Epithelial cell of esophagus (primary cell): Measurements from ENCODE around the gene CGB7.
"Not testable (repeated sequence)": the region's sequence is repeated elsewhere in the genome, so short reads cannot be mapped to it uniquely, and the experiment has no call there.

ENCODE experiments used
- DNase-seq: peaks from one replicate; pipeline ENCODE4 v3.0.0; 2010; ENCODE audit warnings: low read depth
- H3K4me3 ChIP-seq: 2 replicates; pipeline ENCODE4 v1.5.1; 2011; ENCODE audit warnings: mild to moderate bottlenecking, low read length, control low read depth
- CTCF ChIP-seq: IDR thresholded peaks from 2 replicates; pipeline ENCODE4 v1.5.1; 2011; ENCODE audit warnings: low read depth, mild to moderate bottlenecking, low read length, control low read depth, inconsistent platforms; ENCODE audit not compliant: insufficient read depth; ENCODE audit errors: missing control alignments

Gene CGB7

DNA sequence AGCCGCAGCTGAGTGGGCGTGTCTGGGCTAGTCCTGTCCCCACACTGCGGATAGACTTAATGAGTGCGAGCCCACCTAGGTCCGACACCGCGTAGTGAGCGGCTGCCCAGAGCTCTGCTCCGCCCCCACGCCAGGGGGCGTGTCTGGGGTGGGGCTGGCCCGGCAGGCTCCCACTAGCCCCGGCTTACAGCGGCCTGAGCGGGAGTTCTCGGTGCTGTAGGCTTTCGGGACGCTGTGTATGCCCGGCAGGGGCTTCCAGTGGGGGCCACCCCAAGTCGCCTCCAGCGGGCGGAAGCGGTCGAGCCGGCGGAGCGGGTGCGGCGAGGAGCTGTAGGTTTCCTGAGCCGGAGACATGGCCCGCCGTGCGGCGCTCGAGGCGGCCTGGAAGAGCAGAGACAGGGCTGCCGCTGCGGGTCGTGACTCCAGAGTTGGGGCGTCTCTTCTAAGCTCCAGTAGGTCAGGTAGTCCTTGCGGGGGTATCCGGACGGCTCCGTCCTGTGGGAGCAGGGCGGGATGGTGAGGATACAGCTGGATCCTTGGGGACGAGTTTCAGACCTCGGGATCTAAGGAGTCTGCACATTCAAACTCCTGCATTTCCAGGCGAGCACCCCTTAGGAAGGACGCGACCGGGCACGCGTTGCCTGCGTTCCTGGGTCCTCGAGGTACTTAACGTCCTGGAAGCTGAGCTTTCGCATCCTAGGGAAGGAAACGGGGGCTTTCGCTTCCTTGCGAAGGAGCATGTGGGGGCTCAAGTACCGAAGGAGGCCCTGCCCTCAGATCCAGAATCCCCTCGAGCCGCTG, 1.2 kb downstream of the CGB7 start:
- TF ChIP-seq CTCF = peak; percentile 18
- peak; percentile 68 for DNase-seq
- peak overlapping the region; percentile 62 for H3K4me3 ChIP-seq

- DNase-seq = peak; percentile 94
These were observed 7.0 kb downstream of the CGB7 start for GRCh38 chr19:49050376-49051033.

GRCh38 chr19:49049834-49050233, 7.7 kb downstream of the CGB7 start:
- DNase-seq, H3K4me3 ChIP-seq: not testable (repeated sequence)

More at GRCh38 chr19:49050376-49051033, 7.0 kb downstream of the CGB7 start:
- not testable (repeated sequence) for H3K4me3 ChIP-seq

GRCh38 chr19:49049011-49049410, 8.5 kb downstream of the CGB7 start, which contains the start of gene CGB8:
CGB8 (minus strand) TSS chr19:49049111; CDS start chr19:49048739, 372 bp downstream.
- DNase-seq, H3K4me3 ChIP-seq: not testable (repeated sequence)

DNA sequence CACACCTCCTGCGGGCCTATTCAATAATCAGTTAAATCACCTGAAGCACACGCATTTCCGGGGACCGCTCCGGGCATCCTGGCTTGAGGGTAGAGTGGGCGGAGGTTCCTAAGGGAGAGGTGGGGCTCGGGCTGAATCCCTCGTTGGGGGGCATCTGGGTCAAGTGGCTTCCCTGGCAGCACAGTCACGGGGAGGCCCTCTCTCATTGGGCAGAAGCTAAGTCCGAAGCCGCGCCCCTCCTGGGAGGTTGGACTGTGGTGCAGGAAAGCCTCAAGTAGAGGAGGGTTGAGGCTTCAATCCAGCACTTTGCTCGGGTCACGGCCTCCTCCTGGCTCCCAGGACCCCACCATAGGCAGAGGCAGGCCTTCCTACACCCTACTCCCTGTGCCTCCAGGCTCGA, 14.0 kb downstream of the CGB7 start, which contains the start of gene CGB5:
TSS of gene CGB5 (plus strand) at position 301 of the 400 bp plus-strand sequence. CDS start 362 bp downstream, outside the sequence.
- not testable (repeated sequence) for DNase-seq, H3K4me3 ChIP-seq

DNA sequence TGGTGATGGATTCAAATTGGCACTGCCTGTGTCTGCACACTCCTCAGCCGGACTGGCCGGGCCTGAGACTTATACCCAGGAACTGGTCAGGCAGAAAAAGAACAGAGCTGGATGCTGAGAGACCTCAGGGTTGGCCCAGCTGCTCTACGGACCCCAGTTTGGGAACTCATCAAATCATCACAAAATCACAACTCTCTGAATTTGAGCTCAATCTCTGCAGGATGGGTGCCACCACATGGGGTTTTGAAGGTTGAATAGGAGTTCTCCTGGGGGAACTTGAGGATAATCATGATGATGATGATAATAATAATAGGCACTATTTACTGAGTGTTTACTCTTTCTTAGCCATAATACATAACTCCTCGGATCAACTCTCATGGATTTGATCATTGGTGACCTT, 14.9 kb downstream of the CGB7 start:
- not testable (repeated sequence) for DNase-seq, H3K4me3 ChIP-seq

- no peak for TF ChIP-seq CTCF
- H3K4me3 ChIP-seq = no peak overlapping the region
- peak; percentile 69 for DNase-seq
These were observed 15.4 kb downstream of the CGB7 start for GRCh38 chr19:49042177-49042576.

GRCh38 chr19:49039736-49040135, 17.8 kb downstream of the CGB7 start:
- DNase-seq = not testable (repeated sequence)

DNA sequence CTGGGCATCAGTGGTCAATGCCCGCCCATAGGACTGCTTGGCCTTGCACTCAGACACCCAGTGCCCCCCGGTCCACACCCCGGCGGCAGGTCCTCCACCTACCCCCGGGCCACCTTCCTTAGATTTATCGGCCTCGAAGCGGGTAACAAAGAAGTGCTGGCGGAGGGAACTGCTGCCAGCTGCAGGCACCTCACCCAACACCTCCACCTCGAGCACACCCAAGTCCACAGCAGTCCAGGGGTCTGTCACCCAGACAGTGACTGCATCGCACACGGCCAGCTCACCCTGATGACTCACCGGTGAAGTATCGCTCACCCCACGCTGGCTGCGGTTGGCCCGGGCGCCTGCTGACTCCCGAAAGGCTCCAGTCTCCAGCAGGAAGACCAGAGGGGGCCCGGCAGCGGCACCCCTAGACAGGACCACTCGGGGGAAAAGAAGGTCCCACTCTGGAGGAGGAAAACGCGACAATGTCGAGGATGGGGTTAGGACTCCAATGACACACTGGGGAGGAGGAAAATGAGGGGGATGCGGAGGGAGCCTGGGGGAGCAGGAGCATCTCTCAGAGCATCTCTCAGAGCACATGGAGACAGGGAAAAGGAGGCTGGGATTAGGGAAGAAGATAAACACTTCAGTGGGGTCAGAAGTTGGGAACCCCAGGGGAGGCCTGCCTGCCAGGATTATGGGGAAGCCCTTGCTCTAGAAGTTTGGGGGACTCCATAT, 18.8 kb downstream of the CGB7 start:
- not testable (repeated sequence) for H3K4me3 ChIP-seq
- DNase-seq = peak; percentile 75

More at GRCh38 chr19:49039736-49040135, 17.8 kb downstream of the CGB7 start:
- H3K4me3 ChIP-seq = not testable (repeated sequence)

- not testable (repeated sequence) for DNase-seq, H3K4me3 ChIP-seq
These were observed 19.4 kb downstream of the CGB7 start for GRCh38 chr19:49038111-49038510.

DNA sequence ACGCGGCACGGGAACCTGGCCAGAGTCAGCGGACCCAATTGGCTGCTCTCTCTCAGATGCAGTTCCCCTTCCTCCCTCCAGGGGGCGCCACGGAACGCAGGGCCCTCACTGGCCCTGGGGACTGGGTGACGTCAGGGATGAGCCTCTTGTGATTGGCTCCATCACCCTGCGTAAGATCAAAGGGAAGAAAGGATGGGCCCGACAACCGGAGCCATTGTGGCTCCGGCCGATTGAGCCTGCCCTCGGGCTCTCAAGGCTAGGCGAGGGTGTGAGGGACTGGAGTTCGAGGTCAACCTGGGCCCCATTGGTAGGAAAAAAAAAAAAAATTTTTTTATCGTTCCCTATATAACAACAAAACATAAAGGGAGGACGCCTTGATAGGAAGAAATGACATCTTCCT, 20.7 kb downstream of the CGB7 start, which contains the start of gene CGB1:
TSS of gene CGB1 (minus strand) at position 81 of the 400 bp plus-strand sequence. CDS start 184 bp downstream, outside the sequence.
- not testable (repeated sequence) for H3K4me3 ChIP-seq, DNase-seq
- TF ChIP-seq CTCF = peak; percentile 53
